SIG-M5 (cell line): ENCODE data around the gene PDZRN3.
"Not testable (repeated sequence)": the region's sequence is repeated elsewhere in the genome, so short reads cannot be mapped to it uniquely, and the experiment has no call there.

Experiments used
- DNase-seq: peaks from one replicate; lab custom pipeline; 2025; lab: John Stamatoyannopoulos, UW

Gene PDZRN3

DNA sequence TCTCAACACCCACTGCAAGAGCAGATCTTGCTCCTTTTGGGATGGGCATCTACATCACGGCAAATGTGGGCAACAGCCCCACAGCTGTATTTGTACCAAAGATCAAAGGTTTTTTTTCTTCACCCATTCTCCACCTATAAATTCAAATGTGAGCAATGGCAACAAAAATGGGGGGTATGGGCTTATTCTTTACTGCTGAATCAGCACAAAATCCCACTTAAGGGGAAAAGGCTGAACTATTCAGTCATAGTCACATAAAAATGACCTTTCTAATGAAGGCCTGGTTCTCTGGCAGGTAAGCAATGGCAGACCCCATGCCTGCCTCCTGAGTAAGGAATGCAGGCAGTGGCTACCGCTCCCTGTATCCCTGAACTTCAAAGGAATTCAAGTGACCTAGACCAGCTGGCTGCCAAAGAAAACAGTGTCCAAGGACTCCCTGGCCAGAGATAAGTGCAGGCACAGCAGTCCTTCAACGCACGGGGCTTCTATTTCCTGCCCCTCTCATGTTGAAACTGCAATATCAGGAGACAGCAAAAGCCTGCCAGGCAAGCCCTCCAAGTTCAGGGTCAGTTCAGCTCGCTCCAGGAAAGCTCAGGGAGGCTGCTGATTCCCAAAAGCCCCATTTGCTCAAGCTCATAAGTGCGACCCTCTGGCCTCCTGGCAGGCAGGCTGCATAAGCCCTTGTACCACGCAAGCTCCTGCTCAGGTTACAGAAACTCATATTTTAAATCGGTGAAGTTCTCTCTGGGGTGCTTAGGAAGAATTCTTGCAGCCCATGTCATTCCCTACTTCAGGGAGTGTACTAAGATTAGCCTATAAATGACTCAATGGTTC lies 134.1 kb downstream of the PDZRN3 start:
- no peak for DNase-seq

GRCh38 chr3:73485877-73486330 lies 138.8 kb downstream of the PDZRN3 start:
- no peak for DNase-seq

- DNase-seq, result no peak
Observed at GRCh38 chr3:73484656-73485248, 140.0 kb downstream of the PDZRN3 start.

DNA sequence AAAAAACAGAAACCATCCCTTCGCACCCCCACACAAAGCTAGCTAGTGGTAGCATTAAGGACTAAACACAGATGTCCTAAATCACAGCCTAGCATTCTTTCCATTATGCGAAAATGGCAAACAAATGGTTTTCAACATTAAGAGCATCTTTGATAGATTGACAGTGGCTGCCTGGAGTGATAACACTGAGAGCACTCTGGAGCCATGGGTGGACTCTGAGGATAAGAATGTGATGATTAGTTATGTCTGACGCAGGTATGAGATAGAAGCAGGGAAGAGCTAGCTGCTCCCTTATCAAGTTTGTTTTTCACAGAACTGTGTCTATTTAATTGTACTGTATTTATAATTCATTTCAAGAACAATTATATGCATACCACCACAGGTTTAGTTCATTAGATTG lies 142.9 kb downstream of the PDZRN3 start:
- no peak for DNase-seq

DNA sequence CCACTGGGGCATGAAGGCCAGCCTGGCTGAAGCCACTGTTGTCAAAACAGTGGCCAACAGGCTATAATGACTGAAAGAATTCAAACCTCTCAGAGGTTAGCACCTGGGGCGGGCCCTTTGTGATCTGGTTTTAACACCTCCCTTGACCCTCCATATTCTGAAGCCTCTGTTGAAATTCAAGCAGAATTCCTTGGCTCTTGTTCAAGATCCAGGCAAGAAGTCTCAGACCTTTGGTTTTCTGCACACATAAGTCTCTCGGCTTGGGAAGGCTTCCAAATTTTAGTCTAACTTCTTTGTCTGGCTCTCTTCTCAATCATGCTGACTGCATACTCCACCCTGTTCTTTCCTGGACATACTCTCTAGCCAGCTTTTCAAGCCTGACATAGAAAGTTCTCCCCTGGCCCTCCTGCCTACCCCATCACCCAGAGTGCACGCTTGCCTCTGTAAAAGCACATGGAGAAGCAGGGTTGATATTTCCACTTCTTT lies 144.5 kb downstream of the PDZRN3 start:
- no peak for DNase-seq

DNA sequence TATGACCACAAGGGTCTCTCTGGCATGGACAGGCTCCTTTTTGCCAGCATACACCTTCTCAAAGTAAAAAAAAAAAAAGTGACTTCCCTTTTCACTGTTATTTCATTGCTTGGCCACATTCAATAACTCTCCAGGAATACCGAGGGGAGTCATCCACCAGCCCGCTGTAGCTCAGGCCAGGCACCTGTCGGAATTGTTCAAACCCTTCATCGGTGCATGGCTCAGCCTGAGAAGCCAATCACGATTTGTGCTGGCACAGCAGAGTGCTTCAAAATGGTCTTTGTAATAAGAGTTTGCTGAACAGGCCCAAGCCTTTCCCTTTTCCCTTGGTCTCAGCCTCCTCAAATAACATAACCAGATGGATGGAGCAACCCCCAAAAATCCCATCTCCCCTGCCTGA lies 145.4 kb downstream of the PDZRN3 start:
- no peak for DNase-seq

DNA sequence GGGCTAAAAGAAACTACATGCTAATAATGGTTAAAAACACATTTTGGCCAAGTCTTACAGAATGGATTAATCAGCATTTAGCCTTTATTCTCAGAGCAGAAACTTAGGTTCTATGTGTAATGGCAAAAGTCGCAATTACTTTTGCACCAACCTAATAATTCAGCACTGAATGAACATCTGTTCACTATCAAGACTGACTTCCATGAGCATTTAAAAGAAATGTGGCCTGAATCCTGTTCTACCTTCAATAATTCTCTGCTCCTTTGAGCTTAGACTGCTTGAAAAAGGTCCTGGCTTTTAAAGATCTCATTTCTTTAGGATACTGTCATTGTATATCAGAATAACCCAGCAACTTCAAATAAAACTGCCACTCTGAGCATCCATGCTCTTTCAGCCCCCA lies 145.9 kb downstream of the PDZRN3 start:
- no peak for DNase-seq

GRCh38 chr3:73475717-73476116 lies 149.0 kb downstream of the PDZRN3 start:
- DNase-seq, result no peak

DNA sequence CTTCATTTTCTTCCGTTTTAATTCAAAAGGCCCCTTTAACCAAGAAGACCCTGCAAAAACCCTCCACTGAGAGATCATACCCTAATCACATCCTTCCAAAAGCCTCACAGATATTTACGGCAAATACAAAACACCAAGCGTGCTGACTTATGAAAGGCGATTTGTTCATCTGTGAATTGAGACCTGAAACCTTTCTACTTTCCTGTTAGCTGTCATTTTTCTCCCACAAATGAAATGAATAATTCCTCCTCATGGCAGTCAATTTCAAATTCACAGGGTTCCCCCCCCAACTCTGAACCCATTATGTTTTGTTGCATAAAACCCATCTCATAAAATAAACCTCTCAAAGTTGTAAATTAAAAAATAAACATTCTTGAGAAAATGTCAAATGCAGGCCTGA lies 149.6 kb downstream of the PDZRN3 start:
- DNase-seq, result no peak

- no peak for DNase-seq
Observed at GRCh38 chr3:73474619-73475018, 150.1 kb downstream of the PDZRN3 start.

GRCh38 chr3:73473898-73474416 lies 150.8 kb downstream of the PDZRN3 start:
- DNase-seq, result no peak

DNA sequence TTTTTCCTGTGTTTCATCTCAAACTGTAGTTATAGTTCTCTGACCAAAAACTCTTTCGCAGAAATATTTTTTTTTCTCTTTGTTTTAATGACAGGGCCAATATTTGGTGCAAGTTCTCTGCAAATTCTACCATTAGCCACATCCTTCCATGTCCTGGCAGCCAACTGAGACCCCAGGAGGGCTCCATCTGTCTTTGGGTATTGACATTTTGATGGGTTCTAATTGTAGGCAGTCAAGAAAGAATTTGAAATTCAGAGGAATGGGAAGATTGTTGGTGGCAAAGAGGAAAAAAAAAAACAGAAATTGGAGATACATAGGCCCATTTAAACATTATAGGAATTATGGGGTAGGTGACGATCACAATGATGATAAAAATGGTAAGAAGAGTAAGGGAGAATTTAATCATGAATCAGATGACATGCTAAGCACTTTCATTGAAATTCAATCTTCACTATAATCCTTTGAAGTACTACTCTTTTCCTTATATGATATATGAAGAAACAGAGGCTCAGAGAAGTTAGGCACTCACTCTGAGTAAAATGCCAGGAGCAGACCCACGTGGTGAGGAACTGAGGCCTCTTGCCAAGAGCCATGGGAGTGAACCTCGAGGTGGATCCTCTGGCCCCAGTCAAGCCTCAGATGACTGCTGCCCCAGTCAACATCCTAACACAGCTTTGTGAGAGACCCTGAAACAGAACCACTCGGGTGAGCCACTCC lies 151.4 kb downstream of the PDZRN3 start:
- no peak for DNase-seq

DNA sequence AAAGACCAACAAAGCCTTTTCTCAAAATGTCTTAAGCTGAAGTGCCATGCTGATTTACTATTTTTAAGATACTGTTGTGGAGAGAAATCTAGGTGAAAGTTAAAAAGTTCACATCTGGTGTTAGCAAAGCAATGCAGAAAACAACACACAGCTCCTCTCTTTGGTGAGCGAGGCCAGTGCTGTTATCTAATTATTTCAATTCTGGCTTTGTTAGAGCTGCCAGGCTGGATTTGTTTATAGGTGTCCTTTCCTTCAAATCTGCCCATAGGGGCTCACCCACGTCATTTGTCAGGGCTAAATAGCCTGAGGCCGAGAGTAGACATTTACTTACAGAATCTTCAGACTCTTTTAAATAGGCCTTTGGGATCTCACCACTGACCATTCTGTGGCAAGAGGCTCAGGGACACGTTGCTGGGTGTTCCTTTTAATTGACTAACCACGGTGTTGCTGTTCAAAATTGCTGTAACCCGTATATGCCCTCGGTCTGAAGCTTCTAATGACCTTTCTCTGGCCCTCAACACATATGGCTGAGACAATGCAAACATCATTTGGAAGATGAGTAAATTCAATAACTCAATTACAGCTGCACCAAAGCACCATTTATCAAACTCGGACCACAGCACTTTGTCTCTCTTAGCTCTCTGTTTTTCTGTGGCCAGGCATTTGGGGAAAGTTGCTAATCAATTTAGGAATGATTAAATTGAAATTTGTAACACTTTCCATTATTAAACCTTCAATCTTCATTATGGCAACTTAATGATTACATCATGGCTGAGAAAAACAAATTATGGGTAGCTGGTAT lies 152.6 kb downstream of the PDZRN3 start:
- DNase-seq, result no peak

- no peak for DNase-seq
Observed at GRCh38 chr3:73470860-73471259, 153.9 kb downstream of the PDZRN3 start.

GRCh38 chr3:73469331-73469730 lies 155.4 kb downstream of the PDZRN3 start:
- no peak for DNase-seq

DNA sequence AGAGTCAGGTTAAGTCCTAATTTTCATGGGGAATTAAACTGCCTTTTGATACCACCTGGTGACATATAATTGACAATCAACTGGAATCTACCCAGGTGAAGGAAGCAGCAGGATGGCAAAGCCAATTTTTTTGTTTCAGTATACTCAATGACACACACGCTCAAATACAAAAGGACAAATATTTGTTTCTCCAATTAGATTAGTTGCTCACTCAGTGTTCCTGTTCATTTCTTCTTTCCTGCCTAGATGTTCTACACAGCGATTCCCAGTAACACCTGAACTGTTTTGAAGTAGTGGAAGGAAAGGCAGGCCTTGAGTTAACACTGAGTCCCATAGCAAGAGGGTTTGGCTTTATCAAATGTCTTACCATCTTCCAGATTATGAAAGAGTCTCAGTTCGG lies 157.5 kb downstream of the PDZRN3 start:
- DNase-seq, result no peak

DNA sequence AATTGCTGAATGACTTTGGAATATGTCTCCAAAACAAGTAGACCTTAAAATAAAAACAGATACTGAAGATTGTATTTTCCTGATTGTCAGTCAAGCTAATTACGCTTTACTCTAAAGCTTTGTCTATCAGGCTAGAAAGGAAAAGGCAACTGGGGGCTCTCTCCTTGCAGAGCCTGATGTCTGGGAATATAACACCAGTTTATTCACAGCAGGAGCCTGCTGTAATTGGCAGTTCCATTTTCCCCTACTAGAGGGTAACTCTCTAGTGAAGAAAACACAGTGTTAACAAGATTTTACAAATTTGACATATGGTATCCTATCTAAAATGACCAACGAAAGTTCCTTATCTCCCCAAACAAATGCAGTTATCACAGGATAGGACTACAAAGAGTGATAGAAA lies 158.8 kb downstream of the PDZRN3 start:
- no peak for DNase-seq

- DNase-seq, result not testable (repeated sequence)
Observed at GRCh38 chr3:73464126-73464525, 160.6 kb downstream of the PDZRN3 start.

- DNase-seq, result no peak
Observed at GRCh38 chr3:73461547-73461946, 163.2 kb downstream of the PDZRN3 start.

DNA sequence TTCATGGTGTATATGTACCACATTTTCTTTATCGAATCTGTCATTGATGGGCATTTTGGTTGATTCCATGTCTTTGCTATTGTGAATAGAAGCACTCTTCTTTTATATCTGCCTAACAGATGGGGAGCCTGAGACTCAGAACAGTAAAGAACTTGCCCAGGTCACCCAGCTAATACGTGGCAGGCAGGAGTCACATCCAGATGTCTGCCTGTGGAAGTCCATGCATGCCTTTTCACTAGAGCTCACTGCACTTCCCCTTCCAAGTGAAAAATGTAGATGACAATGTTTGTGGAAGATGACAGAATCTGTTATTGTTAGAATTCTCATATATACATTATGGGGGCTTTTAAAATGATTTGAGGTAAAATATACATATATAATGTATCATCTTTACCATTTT lies 165.0 kb downstream of the PDZRN3 start:
- no peak for DNase-seq

DNA sequence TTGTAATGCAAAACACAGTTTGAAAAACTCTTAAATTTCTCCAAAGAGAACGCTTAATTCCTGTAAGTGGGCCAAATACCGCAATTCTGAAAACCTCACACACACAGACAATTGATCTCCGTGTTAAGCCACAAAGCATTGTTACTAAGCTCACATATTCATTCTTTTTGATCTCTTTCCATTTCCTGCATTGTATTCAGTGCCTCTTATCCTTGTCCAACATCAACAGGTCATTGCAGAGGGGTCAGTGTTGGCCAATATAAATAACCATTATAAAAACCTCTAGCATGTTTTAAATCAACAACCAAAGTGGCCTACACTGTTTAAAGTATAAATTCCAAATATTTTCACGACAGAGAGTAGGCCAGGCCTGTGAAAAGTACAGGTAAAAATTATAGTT lies 171.1 kb downstream of the PDZRN3 start:
- DNase-seq, result no peak

DNA sequence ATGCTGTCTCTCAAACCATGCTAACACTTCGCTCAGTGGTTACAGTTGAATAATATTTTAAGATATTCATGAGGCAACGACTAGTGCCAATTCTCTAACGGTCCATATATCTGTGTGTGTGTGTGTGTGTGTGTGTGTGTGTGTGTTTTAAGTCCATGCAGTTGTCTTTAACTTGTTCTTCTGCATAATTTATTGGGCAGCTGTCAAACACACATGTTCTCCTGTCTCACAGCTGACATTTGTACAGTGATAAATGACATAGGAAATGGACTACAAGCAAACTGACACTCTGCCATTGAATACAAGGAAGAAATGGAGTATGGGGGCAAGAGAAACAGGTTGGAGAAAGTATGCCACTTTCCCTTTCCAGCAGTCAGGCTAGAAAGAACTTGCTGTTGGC lies 172.0 kb downstream of the PDZRN3 start:
- DNase-seq, result no peak
